H1 (cell line): ENCODE data around the gene SHROOM3. TPM values are rescaled to one million over a fixed set of nuclear protein-coding genes. Genes with fewer than 3 reads are reported as not detected.

ENCODE experiments used
- CTCF ChIA-PET: fragments of 300-600 bp; sonication (Branson Sonifier 250); formaldehyde crosslinking; loops from one replicate; lab custom pipeline; 2021; ENCODE audit not compliant: partially characterized antibody; lab: Charles Lee
- POLR2A ChIA-PET: fragments of 300-600 bp; sonication (Branson Sonifier 250); formaldehyde crosslinking; loops from one replicate; lab custom pipeline; 2021; ENCODE audit warnings: inconsistent platforms; ENCODE audit not compliant: partially characterized antibody; lab: Charles Lee
- DNase-seq, 2 experiments: peaks; one replicate each; pipeline versions ENCODE4 v3.0.0 to v3.0.0-alpha.2; 2010 to 2022; ENCODE audit warnings: low spot score in 2 of 2, low read depth in 1 of 2, mixed read lengths in 1 of 2
- FAIRE-seq: peaks from 2 replicates; lab custom pipeline; 2011; peaks lifted over from hg19 to GRCh38; lab: Jason Lieb, UNC
- H2AFZ ChIP-seq: 2 replicates; pipeline ENCODE4 v1.8.1; 2012; ENCODE audit warnings: low read length, inconsistent platforms
- H2AK5ac ChIP-seq: 2 replicates; pipeline ENCODE4 v1.6.1; 2013; ENCODE audit warnings: low read depth, low read length
- H2BK120ac ChIP-seq: replicated peaks from 2 replicates; pipeline ENCODE3; 2013; ENCODE audit warnings: low read depth, low read length, inconsistent platforms
- H2BK12ac ChIP-seq: 2 replicates; pipeline ENCODE4 v1.6.1; 2013; ENCODE audit warnings: low read depth, low read length
- H2BK15ac ChIP-seq: 2 replicates; pipeline ENCODE4 v1.6.1; 2013; ENCODE audit warnings: low read length
- H2BK20ac ChIP-seq: 2 replicates; pipeline ENCODE4 v1.6.1; 2013; ENCODE audit warnings: low read length
- H2BK5ac ChIP-seq: 2 replicates; pipeline ENCODE4 v1.6.1; 2013; ENCODE audit warnings: low read depth, low read length
- H3K14ac ChIP-seq: 2 replicates; pipeline ENCODE4 v1.6.1; 2013; ENCODE audit warnings: inconsistent platforms; ENCODE audit not compliant: insufficient read length
- H3K18ac ChIP-seq: 2 replicates; pipeline ENCODE4 v1.6.1; 2013; ENCODE audit warnings: low read length; ENCODE audit errors: extremely low read depth
- H3K23ac ChIP-seq: 2 replicates; pipeline ENCODE4 v1.6.1; 2013; ENCODE audit warnings: inconsistent platforms; ENCODE audit not compliant: insufficient read length
- H3K23me2 ChIP-seq: 2 replicates; pipeline ENCODE4 v1.6.1; 2013; ENCODE audit warnings: low read depth, low read length
- H3K27ac ChIP-seq: 2 replicates; pipeline ENCODE4 v1.6.1; 2011; ENCODE audit warnings: low read depth, low read length, inconsistent platforms
- H3K27me3 ChIP-seq, 4 experiments: replicated peaks in 1 of 4; 1 replicate in 1 of 4; 2 replicates in 3 of 4; pipeline versions ENCODE4 v1.6.1 to v1.8.1; 2011 to 2013; ENCODE audit warnings: low read length in 3 of 4, mild to moderate bottlenecking in 3 of 4, inconsistent platforms in 2 of 4, mixed read lengths in 2 of 4, moderate library complexity in 1 of 4; ENCODE audit not compliant: control insufficient read depth in 3 of 4, insufficient read depth in 3 of 4; ENCODE audit errors: extremely low read depth in 1 of 4
- H3K36me3 ChIP-seq, 4 experiments: 2 replicates each; pipeline versions ENCODE4 v1.6.1 to v1.8.1; 2011 to 2013; ENCODE audit warnings: mild to moderate bottlenecking in 4 of 4, low read length in 3 of 4, moderate library complexity in 2 of 4, control low read depth in 1 of 4, inconsistent platforms in 1 of 4; ENCODE audit not compliant: insufficient read depth in 4 of 4, control insufficient read depth in 2 of 4
- H3K4ac ChIP-seq: replicated peaks from 2 replicates; pipeline ENCODE3; 2013; ENCODE audit warnings: low read length, low read depth, mixed read lengths, inconsistent platforms; ENCODE audit not compliant: insufficient read length
- H3K4me1 ChIP-seq, 4 experiments: replicated peaks in 1 of 4; 1 replicate in 1 of 4; 2 replicates in 3 of 4; pipeline versions ENCODE4 v1.6.1 to v1.8.1; 2011 to 2013; ENCODE audit warnings: low read length in 3 of 4, inconsistent platforms in 2 of 4, mixed read lengths in 1 of 4; ENCODE audit not compliant: insufficient read depth in 4 of 4, control insufficient read depth in 3 of 4
- H3K4me2 ChIP-seq, 2 experiments: 2 replicates each; pipeline versions ENCODE4 v1.6.1 to v1.8.1; 2011 to 2013; ENCODE audit warnings: low read depth in 2 of 2, low read length in 2 of 2, control low read depth in 1 of 2, inconsistent platforms in 1 of 2, mild to moderate bottlenecking in 1 of 2; ENCODE audit not compliant: insufficient read depth in 1 of 2
- H3K4me3 ChIP-seq, 4 experiments: fragments of 200-600, 300-600 bp in 1 of 4; sonication (generic), shearing (Covaris generic), sonication (Bioruptor Twin) in 1 of 4; 2 replicates each; pipeline versions ENCODE4 v1.5.1 to v1.8.1; 2011 to 2016; ENCODE audit warnings: low read length in 4 of 4, low read depth in 3 of 4, control low read depth in 2 of 4, inconsistent platforms in 2 of 4, mild to moderate bottlenecking in 2 of 4, mixed read lengths in 1 of 4, moderate library complexity in 1 of 4; ENCODE audit not compliant: insufficient read depth in 2 of 4; ENCODE audit errors: extremely low read depth in 1 of 4
- H3K56ac ChIP-seq: replicated peaks from 2 replicates; pipeline ENCODE3; 2013; ENCODE audit warnings: low read depth, mild to moderate bottlenecking, mixed read lengths, low read length, inconsistent platforms; ENCODE audit not compliant: insufficient read length
- H3K79me1 ChIP-seq: 2 replicates; pipeline ENCODE4 v1.6.1; 2013; ENCODE audit warnings: low read depth, low read length, control low read depth
- H3K79me2 ChIP-seq, 2 experiments: 2 replicates each; pipeline versions ENCODE4 v1.6.1 to v1.8.1; 2012 to 2013; ENCODE audit warnings: low read length in 2 of 2, mild to moderate bottlenecking in 2 of 2, inconsistent platforms in 1 of 2; ENCODE audit not compliant: insufficient read depth in 2 of 2, control insufficient read depth in 1 of 2
- H3K9ac ChIP-seq, 4 experiments: replicated peaks in 1 of 4; 1 replicate in 1 of 4; 2 replicates in 3 of 4; pipeline versions ENCODE4 v1.6.1 to v1.8.1; 2011 to 2013; ENCODE audit warnings: low read depth in 3 of 4, low read length in 3 of 4, control low read depth in 2 of 4, mild to moderate bottlenecking in 2 of 4, moderate library complexity in 2 of 4, inconsistent platforms in 1 of 4; ENCODE audit errors: extremely low read depth in 1 of 4
- H3K9me3 ChIP-seq, 2 experiments: 2 replicates each; pipeline versions ENCODE4 v1.6.1 to v1.8.1; 2012 to 2013; ENCODE audit warnings: mild to moderate bottlenecking in 2 of 2, moderate library complexity in 2 of 2, control low read depth in 1 of 2, inconsistent platforms in 1 of 2, low read depth in 1 of 2, low read length in 1 of 2, mixed read lengths in 1 of 2; ENCODE audit not compliant: insufficient read depth in 2 of 2
- H4K20me1 ChIP-seq, 2 experiments: replicated peaks in 1 of 2; 2 replicates each; pipeline versions ENCODE3 to v1.8.1; 2011 to 2013; ENCODE audit warnings: inconsistent platforms in 2 of 2, low read length in 2 of 2, mild to moderate bottlenecking in 1 of 2; ENCODE audit not compliant: insufficient read depth in 2 of 2, control insufficient read depth in 1 of 2
- H4K5ac ChIP-seq: 2 replicates; pipeline ENCODE4 v1.6.1; 2013; ENCODE audit warnings: low read length, low read depth, mixed read lengths, inconsistent platforms; ENCODE audit not compliant: insufficient read length
- H4K8ac ChIP-seq: 2 replicates; pipeline ENCODE4 v1.8.0; 2013; ENCODE audit warnings: mild to moderate bottlenecking, moderate library complexity, low read length, inconsistent platforms; ENCODE audit not compliant: insufficient read depth; ENCODE audit errors: extremely low read depth
- H4K91ac ChIP-seq: replicated peaks from 2 replicates; pipeline ENCODE3; 2013; ENCODE audit warnings: low read length, mixed read lengths, inconsistent platforms; ENCODE audit not compliant: insufficient read length
- BACH1 ChIP-seq: IDR thresholded peaks from 2 replicates; pipeline ENCODE4 v1.6.1; 2012; ENCODE audit warnings: low read length, improper control_type of control experiment
- FOSL1 ChIP-seq: IDR thresholded peaks from 2 replicates; pipeline ENCODE4 v1.6.1; 2011; ENCODE audit warnings: mild to moderate bottlenecking, low read depth, low read length, moderate library complexity; ENCODE audit not compliant: insufficient read depth
- MAX ChIP-seq: IDR thresholded peaks from 2 replicates; pipeline ENCODE4 v1.6.1; 2012; ENCODE audit warnings: inconsistent platforms
- WGBS, 2 experiments: shearing (Covaris generic) in 1 of 2; methylation state at CpG; one replicate each; pipeline versions ENCODE4 v1.1.6 to v1.1.7; 2013 to 2015; ENCODE audit warnings: low lambda C conversion rate in 2 of 2, mixed read lengths in 2 of 2, inconsistent platforms in 1 of 2, low coverage in 1 of 2, missing lambda C conversion rate in 1 of 2; ENCODE audit not compliant: insufficient replicate concordance in 2 of 2, insufficient coverage in 1 of 2, insufficient read length in 1 of 2; ENCODE audit errors: extremely low coverage in 1 of 2, missing lambda C conversion rate in 1 of 2; 5-methylcytosine and 5-hydroxymethylcytosine counted together
- polyA plus RNA-seq, 7 experiments: library from polyadenylated mRNA; depleted of rRNA in 3 of 7; stranded (reverse) in 5 of 7; unstranded in 2 of 7; fragments of >200 nt in 5 of 7; fragments of 200-250 nt in 2 of 7; gene quantifications; 1 replicate in 5 of 7; 2 replicates in 1 of 7; 4 replicates in 1 of 7; pipeline versions ENCODE4 v1.2.1 to v1.2.3, GENCODE V29; 2011 to 2013; ENCODE audit warnings: missing spikeins in 2 of 7, mixed read lengths in 2 of 7
- total RNA-seq: library from RNA; stranded (reverse); fragmentation: NEBNext Ultra II Directional; extraction: Animal tissue kit (Norgen Biotek cat#: 25700); gene quantifications from 2 replicates; pipeline ENCODE4 v1.2.1, GENCODE V29; 2021

Gene SHROOM3
- total and polyA plus RNA-seq, 2 of the 8 experiments (the other 6 are each of a cell fraction or from before 2014, with no cell fraction given): 15.8 to 34.0 TPM

DNA sequence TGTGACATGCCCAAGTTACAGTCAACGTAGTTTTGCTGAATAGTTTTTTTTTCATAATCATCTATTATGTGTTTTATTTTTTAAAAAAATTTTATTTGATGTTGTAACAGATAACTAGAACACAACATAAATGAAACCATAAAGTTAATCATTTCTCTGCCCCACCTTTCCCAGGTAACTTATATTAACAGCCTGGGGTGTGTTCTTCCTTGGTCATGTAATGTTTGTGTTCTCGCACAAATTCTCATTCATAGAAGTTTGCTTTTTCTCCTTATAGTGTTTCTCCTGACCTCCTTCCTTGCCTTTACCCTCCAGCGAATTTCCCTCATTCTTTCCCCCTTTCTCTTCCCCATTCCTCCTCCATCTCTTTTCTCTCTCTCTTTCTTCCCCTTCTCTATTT, 248.1 kb downstream of the SHROOM3 start:
- H3K79me2 ChIP-seq: no peaks in the 10 kb centered on the region
- H3K4me3 ChIP-seq: no peak overlapping the region
- no peaks in the 10 kb centered on the region; a peak in 1 of 7 replicates for H3K27me3 ChIP-seq
- H3K23me2 ChIP-seq: no peaks in the 10 kb centered on the region
- FAIRE-seq (no peak), DNase-seq (no peak)
- no peak overlapping the region for H3K27ac ChIP-seq
- no peak overlapping the region for H3K18ac ChIP-seq
- H4K8ac ChIP-seq: no peak overlapping the region
- no peak overlapping the region for H3K9ac ChIP-seq
- peaks cover 0 to 7% (median 5%) of the 10 kb centered on the region in 4 experiments; a peak in 4 of 7 replicates for H3K4me1 ChIP-seq
- no peak overlapping the region for H2BK15ac ChIP-seq
- peaks cover 0 to 1% of the 10 kb centered on the region in 2 experiments for H4K20me1 ChIP-seq
- H3K36me3 ChIP-seq: no peaks in the 10 kb centered on the region
- H4K5ac ChIP-seq: no peak overlapping the region
- H3K14ac ChIP-seq: no peak overlapping the region
- H3K23ac ChIP-seq: no peak overlapping the region
- no peak for TF ChIP-seq BACH1
- no peak for TF ChIP-seq FOSL1
- TF ChIP-seq MAX: no peak
- ChIA-PET POLR2A (interaction anchor here (0.7 kb wide), 1 partner anchor 36 kb away, joined by 3 read pairs; no protein-coding TSS in a partner anchor), CTCF (interaction anchor here (0.6 to 1.0 kb wide), 5 partner anchors 32 to 160 kb away, joined by 3 to 5 read pairs (median 3); no protein-coding TSS in a partner anchor)
- no peaks in the 10 kb centered on the region for H3K79me1 ChIP-seq
- no peaks in the 10 kb centered on the region for H3K9me3 ChIP-seq
- H3K4me2 ChIP-seq: no peak overlapping the region
- H2BK12ac ChIP-seq: no peak overlapping the region
- no peak overlapping the region for H3K4ac ChIP-seq
- no peak overlapping the region for H2BK5ac ChIP-seq
- WGBS, 2 experiments: 83% methylated on average over 3 of the region's 3 CpGs; no CpG with 5 or more reads in 1 of the 2 experiments
- H3K56ac ChIP-seq: no peak overlapping the region
- no peak overlapping the region for H2BK120ac ChIP-seq
- H2AFZ ChIP-seq: no peak overlapping the region
- no peak overlapping the region for H4K91ac ChIP-seq
- no peak overlapping the region for H2BK20ac ChIP-seq
- no peak overlapping the region for H2AK5ac ChIP-seq
